Femur (tissue), 1 donor: ENCODE data around the gene ANGPTL5.
"Not testable (repeated sequence)": the region's sequence is repeated elsewhere in the genome, so short reads cannot be mapped to it uniquely, and the experiment has no call there.

Experiments
- DNase-seq: peaks from one replicate; pipeline ENCODE4 v3.0.0-alpha.2; 2017

The ANGPTL5 gene

GRCh38 chr11:101881586-101881985 is 34.7 kb downstream of the ANGPTL5 start:
- no peak for DNase-seq

GRCh38 chr11:101880222-101880621 is 36.1 kb downstream of the ANGPTL5 start:
- DNase-seq: no peak

- no peak for DNase-seq
Measured at GRCh38 chr11:101872171-101872882, 44.0 kb downstream of the ANGPTL5 start.

GRCh38 chr11:101870510-101870909 is 45.8 kb downstream of the ANGPTL5 start:
- no peak for DNase-seq

- DNase-seq: no peak
Measured at GRCh38 chr11:101867951-101868350, 48.4 kb downstream of the ANGPTL5 start.

GRCh38 chr11:101866619-101867491 is 49.5 kb downstream of the ANGPTL5 start:
- no peak for DNase-seq

GRCh38 chr11:101864098-101864497 is 52.2 kb downstream of the ANGPTL5 start:
- no peak for DNase-seq

GRCh38 chr11:101863361-101863760 is 53.0 kb downstream of the ANGPTL5 start:
- no peak for DNase-seq

GRCh38 chr11:101862391-101863233 is 53.7 kb downstream of the ANGPTL5 start:
- DNase-seq: no peak

GRCh38 chr11:101860696-101861427 is 55.5 kb downstream of the ANGPTL5 start:
- DNase-seq: peak; percentile 44

- DNase-seq: not testable (repeated sequence)
Measured at GRCh38 chr11:101852260-101852659, 64.1 kb downstream of the ANGPTL5 start.

- DNase-seq: no peak
Measured at GRCh38 chr11:101848262-101848661, 68.1 kb downstream of the ANGPTL5 start.

- no peak for DNase-seq
Measured at GRCh38 chr11:101844608-101845007, 71.7 kb downstream of the ANGPTL5 start.

GRCh38 chr11:101840704-101841103 is 75.6 kb downstream of the ANGPTL5 start:
- no peak for DNase-seq
